Hematopoietic multipotent progenitor cell treated with erythropoietin and hydrocortisone succinate and interleukin-3 and kit ligand, for 4 days (in vitro differentiated cells): ENCODE data around the gene PROK2.

Source experiments
- DNase-seq: peaks from one replicate; pipeline ENCODE4 v3.0.0-alpha.2; 2015

The PROK2 gene, protein sequence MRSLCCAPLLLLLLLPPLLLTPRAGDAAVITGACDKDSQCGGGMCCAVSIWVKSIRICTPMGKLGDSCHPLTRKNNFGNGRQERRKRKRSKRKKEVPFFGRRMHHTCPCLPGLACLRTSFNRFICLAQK

DNA sequence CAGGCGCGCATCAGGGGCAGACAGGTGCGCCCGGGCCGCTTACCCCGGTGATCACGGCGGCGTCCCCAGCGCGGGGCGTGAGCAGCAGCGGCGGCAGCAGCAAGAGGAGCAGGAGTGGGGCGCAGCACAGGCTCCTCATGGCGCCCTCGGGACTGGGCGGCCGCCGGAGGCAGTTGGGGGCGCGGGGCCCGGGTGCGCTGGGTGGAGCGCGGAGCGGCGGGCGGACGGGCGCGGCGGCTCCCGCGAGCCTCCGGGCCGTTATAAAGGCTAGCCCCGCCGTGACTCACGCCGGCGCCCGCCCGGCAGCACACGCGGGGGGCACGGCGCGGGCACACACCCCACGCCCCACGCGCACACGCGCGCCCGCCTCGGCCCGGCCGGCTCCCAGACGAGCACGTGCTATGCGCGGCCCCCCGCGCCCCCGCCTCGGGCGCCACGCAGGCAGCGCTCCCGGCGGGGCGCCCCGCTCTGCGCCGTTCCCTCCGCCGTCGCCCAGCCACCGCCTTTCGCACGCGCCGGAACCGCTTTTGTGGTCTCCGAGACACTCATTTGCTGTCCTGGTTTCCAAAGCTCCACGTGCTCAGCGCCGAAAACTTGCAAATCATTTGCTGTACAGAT is at the start of gene PROK2:
Gene PROK2 (minus strand): TSS at position 235 of the 618 bp plus-strand sequence. CDS start 96 bp downstream, at position 139.
- DNase-seq = peak; percentile 72

DNA sequence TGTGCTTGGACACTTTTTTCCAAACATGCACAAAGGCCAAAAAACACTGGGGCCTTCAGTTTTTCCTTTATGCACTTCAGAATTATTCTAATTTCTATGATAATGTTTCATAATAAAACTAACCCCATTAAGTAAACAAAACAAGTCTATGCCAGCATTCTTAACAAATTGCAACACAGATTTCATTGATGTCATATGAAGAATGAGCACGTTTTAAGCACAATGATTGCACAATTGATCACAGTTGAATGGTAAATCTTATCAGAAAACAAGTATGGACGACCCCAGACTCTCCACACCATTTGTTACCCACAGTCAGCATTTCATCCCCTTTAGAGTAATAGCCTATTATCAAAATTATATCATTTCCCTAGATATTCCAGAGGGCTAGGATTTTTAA is 46.7 kb upstream of the PROK2 start:
- no peak for DNase-seq

- peak; percentile 21 for DNase-seq
These were observed 40.8 kb upstream of the PROK2 start for GRCh38 chr3:71825551-71826283.

- DNase-seq = no peak
These were observed 36.2 kb upstream of the PROK2 start for GRCh38 chr3:71821116-71821515.

DNA sequence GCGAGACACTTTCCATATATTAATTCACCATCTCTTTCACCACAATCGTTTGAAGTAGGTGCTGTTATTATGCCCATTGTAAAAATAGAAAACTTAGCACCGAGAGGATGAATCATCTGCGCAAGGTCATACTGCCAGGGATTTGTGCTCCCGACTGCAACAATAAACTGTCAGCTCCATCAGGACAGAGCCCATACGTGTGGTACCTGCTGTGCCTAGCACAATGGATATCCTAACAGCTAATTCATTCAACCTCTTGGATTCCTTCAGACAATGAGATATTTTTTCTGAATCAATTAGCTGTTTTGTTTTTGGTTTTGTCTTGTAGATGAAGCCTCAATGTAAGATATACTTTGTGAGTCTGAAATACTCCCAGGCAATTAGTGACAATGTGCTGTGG is 32.3 kb upstream of the PROK2 start:
- DNase-seq = no peak

DNA sequence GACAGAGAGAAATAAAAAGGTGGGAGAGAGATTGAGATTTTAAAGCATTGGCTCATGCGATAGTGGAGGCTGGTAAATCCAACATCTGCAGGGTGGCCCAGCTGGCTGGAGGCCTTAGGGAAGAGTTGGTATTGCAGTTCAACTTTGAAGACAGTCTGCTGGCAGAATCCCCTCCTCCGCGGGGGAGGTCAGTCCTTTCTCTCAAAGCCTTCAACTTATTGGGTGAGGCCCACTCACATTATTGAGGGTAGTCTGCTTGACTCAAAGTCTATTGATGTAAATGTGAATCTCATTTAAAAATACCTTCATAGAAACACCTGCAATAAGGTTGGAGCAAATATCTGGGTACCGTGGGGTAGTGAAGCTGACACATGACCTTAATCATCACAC is 31.8 kb upstream of the PROK2 start:
- no peak for DNase-seq

- no peak for DNase-seq
These were observed 30.6 kb upstream of the PROK2 start for GRCh38 chr3:71815340-71816067.

DNA sequence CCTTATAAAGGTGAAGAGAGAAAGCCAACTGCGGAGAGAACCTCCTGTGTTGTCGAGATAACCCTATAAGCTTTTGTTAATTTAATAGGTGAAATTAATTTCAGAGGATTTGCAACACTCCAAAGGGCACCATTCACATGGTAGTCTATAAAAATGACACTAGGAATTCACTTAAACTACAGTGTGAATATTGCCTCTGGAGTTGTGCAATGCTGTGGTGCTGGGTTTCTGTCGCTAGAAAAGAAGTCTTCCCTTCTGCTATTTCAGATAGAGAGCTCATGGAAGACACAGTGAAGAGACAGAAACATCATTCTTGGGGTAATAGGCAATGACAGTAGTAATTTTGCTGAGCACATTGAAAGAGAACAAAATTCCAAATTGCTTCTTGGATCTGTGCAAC is 28.8 kb upstream of the PROK2 start:
- peak; percentile 45 for DNase-seq

- no peak for DNase-seq
These were observed 28.1 kb upstream of the PROK2 start for GRCh38 chr3:71813073-71813472.

- DNase-seq = no peak
These were observed 25.1 kb upstream of the PROK2 start for GRCh38 chr3:71810056-71810455.

DNA sequence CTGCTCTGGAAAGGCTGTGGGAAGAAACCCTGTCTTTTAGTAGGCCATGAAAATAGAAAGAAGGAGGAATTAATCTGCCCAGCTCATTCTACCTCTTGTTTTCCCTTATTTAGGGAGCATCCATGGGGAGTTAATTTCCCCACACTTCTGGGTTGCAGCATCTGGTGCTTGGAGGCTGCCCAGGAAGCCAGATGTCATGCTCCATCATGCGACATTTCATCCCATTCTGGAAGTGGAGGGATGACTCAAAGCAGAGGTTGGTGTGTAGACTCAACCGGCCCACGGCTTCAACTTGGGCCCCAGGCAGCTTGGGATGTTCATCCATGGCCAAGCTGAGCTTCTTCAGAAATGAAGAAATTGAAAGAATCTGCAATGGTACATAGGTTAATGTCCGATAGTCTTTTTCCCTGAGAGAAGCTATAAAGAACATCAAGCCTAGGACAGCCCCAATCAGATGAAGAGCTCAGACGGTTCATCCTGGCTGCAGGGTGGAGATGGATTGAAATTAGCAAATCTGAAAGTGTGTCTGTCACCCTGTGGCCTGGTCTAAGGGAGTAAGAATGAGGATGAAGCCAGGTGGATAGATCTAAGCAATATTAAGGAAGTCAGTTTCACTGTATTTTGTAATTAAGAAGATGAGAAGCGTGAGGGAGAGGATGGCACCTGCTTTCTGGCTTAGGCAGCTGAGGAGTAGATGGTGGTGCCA is 24.5 kb upstream of the PROK2 start:
- no peak for DNase-seq

DNA sequence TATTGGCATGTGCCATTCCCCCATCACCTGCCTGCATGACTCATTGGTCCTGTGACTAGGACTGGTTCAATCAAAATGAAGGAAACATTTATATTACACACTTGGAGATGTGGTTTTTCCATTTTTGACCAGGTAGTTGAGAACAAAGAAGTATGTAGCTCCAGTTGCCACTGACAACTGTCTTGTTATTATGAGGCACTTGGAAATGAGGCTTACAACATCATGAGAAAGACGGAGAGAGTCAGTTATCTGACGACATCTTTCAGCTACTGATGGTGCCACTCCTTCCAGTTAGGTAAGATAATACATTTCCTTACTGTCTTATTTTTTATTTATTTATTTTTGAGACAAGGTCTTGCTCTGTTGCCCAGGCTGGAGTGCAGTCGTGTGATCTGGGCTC is 21.8 kb upstream of the PROK2 start:
- no peak for DNase-seq

GRCh38 chr3:71805691-71806090 is 20.7 kb upstream of the PROK2 start:
- DNase-seq = no peak

DNA sequence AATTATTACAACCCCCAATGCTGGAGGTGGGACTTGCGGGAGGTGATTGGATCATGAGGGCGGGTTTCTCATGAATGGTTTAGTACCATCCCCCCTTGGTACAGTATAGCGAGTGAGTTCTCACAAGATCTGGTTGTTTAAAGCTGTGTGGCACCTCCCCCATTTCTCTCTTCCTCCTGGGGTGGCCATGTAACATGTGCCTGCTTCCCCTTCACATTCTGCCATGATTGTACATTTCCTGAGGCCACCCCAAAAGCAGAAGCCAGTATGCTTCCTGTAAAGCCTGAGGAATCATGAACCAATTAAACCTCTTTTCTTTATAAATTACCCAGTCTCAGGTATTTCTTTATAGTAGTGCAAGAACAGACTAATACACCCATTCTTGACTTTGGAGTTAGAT is 20.3 kb upstream of the PROK2 start:
- peak; percentile 68 for DNase-seq

- DNase-seq = no peak
These were observed 18.3 kb upstream of the PROK2 start for GRCh38 chr3:71803248-71803647.

GRCh38 chr3:71801986-71802385 is 17.0 kb upstream of the PROK2 start:
- no peak for DNase-seq

DNA sequence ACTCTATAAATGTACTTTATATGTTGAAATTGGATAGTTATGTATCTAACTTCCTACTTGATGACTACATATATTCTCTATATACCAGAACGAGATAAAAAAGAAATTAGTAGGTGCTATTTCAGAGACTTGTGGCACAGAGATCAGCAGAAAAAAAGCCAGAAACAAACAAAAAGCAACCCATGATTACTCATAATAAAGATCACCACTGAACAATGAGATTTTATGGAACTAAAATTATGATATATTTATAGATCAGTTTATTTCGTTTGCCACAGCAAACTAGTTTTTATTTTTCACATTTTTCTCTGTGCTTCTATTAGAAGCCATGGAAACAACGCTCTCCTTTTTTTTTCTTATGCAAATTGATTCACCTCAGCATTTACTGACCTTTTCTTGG is 15.1 kb upstream of the PROK2 start:
- no peak for DNase-seq

- DNase-seq = no peak
These were observed 12.5 kb upstream of the PROK2 start for GRCh38 chr3:71797455-71797854.

GRCh38 chr3:71796290-71796689 is 11.3 kb upstream of the PROK2 start:
- DNase-seq = no peak

GRCh38 chr3:71791634-71792033 is 6.7 kb upstream of the PROK2 start:
- no peak for DNase-seq

- no peak for DNase-seq
These were observed 5.0 kb upstream of the PROK2 start for GRCh38 chr3:71789922-71790321.

DNA sequence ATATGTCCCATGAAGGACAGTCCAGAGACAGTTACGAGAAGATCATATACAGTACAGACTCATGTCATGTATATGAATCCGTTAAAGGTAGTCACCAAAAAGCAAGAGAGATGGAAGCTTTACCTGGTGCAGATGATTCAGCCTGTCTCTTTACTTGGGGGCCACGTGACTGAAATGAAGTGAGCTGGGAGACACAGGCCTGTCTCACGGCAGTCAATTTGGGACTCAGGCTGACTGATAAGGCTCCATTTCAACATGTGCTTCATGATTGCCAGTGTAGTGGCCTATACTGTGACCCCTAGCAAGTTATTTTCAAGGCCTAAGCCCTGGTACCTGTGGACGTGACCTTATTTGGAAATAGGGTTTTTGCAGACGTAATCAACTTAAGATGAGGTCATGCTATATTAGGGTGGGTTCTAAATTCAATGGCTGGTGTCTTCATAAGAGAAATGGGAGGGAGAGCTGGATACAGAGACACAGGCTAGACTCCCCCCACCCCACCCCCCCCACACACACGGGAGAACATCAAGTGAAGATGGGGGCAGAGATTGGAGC is 3.0 kb upstream of the PROK2 start:
- DNase-seq = no peak

DNA sequence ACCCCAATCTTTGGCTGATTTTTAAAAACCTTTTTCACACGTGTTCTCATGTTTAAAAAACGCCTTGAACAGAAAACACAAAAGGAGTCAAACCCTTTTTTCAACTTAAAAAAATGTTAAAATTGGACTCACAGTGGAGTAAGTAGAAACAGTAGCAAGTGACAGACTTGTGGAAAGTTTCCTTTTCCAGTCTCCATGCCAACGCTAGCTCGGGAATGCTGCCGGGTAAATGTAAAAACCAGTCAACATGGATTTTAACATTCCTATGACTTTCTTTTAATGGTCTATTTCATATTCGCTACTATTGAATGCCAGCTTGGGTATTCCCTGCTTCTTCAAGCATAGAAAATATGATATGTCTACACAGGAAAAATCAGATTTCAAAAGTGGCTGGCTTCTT is 1.6 kb upstream of the PROK2 start:
- DNase-seq = no peak
